Mucosa of descending colon (tissue), 3 donors: ENCODE measurements around the gene COMMD2. TPM values are rescaled to one million over a fixed set of nuclear protein-coding genes. Genes with fewer than 3 reads are reported as not detected.

ENCODE experiments used
- ATAC-seq: fragments of 200-7000 bp; cut with Tn5 transposase; one replicate; pipeline ENCODE4 v1.9.1; 2020; ENCODE audit warnings: mild to moderate bottlenecking, moderate library complexity
- DNase-seq, 3 donors: peaks; one replicate each; pipeline ENCODE4 v3.0.0-alpha.2; 2020
- H3K36me3 ChIP-seq: fragments of 200-600 bp; one replicate; pipeline ENCODE4 v1.8.0; 2021; ENCODE audit warnings: low read depth, mild to moderate bottlenecking
- H3K4me1 ChIP-seq: fragments of 200-600 bp; one replicate; pipeline ENCODE4 v1.8.0; 2021; ENCODE audit warnings: low read depth, mild to moderate bottlenecking
- H3K4me3 ChIP-seq: fragments of 200-600 bp; one replicate; pipeline ENCODE4 v1.8.0; 2021; ENCODE audit warnings: mild to moderate bottlenecking
- H3K9me3 ChIP-seq: fragments of 200-600 bp; one replicate; pipeline ENCODE4 v1.8.0; 2021; ENCODE audit warnings: mild to moderate bottlenecking
- CTCF ChIP-seq: fragments of 200-600 bp; IDR thresholded peaks from one replicate; pipeline ENCODE4 v1.8.0; 2022; ENCODE audit warnings: antibody characterized with exemption, mild to moderate bottlenecking
- intact Hi-C, 2 donors: fragments of 100-400 bp; cut with DNase I in 1 of 2; cut with micrococcal nuclease in 1 of 2; formaldehyde crosslinking; loops; one replicate each; pipeline versions ENCODE4 v1.11.0 to v1.11.1; 2022; cut with DNase I, micrococcal nuclease
- long read RNA-seq, 2 donors: library from polyadenylated mRNA; unstranded; transcript quantifications; one replicate each; pipeline ENCODE4 v2.0.0, GENCODE V29; 2019 to 2021
- total RNA-seq, 3 donors: library from RNA; stranded (reverse); fragmentation: NEBNext Ultra II Directional in 2 of 3; extraction: Animal tissue kit (Norgen Biotek cat#: 25700) in 2 of 3; gene quantifications; one replicate each; pipeline versions ENCODE4 v1.2.1 to v1.2.4, GENCODE V29; 2021 to 2023
- donor health status: DM: no; HTN: no; CAD: no; lungs with moderate emphysema.
- donor health status: DM: no; HTN: no; CAD: no.
- donor health status: DM: no; HTN: yes; CAD: no.

The COMMD2 gene
- total RNA-seq: 10 to 100 TPM; 19.7 to 26.9 (median 25.4) TPM
- long read RNA-seq, donor 1, transcript COMMD2-203 (5 exons, 3,706 nt): major isoform, 24 of 27 reads
- long read RNA-seq, donor 1, partial matches to known transcripts: 1 of 27 reads
- long read RNA-seq, donor 1, other reads (novel, unspliced or antisense): 1 of 27 reads
- long read RNA-seq, donor 2, transcript COMMD2-203 (5 exons, 3,706 nt): major isoform, 30 of 31 reads
- long read RNA-seq, donor 2, partial matches to known transcripts: 0 of 31 reads
- long read RNA-seq, donor 2, other reads (novel, unspliced or antisense): 0 of 31 reads

DNA sequence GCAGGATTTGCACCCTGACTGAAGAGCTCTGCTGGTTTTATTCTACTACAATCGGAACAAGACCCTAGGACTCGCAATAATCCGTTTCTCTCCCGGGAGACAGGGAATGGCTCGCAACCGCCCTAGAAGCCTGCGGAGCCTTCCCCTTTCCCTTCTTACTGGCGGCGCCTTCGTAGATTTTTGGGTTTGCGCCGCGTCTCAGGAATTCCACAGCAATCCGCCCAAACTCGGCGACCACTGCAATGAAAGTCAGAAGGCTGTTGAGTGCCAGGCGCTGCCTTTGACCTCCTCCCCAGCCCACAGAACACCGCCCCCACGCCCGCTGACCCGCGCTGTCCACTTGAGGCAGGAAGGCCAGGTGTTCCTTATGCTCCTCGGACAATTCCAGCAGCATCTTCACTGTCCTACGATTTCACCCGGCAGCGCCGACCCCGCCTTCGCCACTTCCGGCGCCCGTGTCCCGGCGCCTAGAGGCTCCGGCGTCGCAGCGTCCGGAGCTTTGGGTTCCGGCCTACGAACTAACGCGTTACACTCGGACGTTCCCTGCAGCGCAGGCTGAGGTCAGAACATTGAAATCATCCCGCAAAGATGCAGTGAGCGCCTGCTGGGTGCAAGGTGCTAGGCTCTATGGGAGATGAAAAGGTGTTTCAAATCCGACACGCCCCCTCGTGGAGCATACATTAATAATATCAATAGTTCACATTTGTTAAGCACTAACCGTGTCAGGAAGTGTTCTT is at the start of gene COMMD2:
COMMD2 (minus strand) TSS at position 439 of the 737 bp plus-strand sequence; CDS start at position 394, 45 bp downstream.
- Histone ChIP-seq H3K4me3 (peak within 1 kb of the TSS; percentile 67), H3K9me3 (no peaks in the 10 kb centered on the region), H3K36me3 (no peaks in the 10 kb centered on the region), H3K4me1 (no peaks in the 10 kb centered on the region)
- peak; percentile 74 to 85 (median 84) for DNase-seq
- intact Hi-C loops: no loop called here
- no peak for TF ChIP-seq CTCF
- peak; percentile 100 for ATAC-seq

DNA sequence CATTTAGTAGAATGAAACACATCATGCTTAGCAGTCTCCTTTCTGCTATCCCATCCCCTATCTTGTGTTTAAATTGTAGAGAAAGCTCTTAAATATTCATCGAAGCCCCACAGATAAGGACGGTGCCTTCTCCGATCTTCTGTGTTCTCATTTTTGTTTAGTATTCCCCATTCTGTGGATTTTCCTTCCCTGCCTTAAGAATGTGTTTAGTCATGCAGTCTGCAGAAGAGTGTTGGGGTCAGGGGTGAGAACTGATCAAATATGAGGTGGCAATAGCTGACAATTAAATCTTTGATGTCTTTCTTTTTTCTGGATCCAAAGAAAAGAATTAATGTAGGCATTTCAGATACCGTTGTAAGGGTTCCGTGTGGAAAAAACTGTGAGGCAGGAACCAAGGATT is 49.4 kb upstream of the COMMD2 start:
- no peaks in the 10 kb centered on the region for H3K36me3 ChIP-seq
- H3K4me1 ChIP-seq: no peaks in the 10 kb centered on the region
- H3K9me3 ChIP-seq: no peaks in the 10 kb centered on the region
- intact Hi-C loops: no loop called here
- ATAC-seq: no peak
- no peak overlapping the region for H3K4me3 ChIP-seq
- TF ChIP-seq CTCF: no peak
- DNase-seq: no peak

GRCh38 chr3:149801195-149801594 is 48.9 kb upstream of the COMMD2 start:
- H3K36me3 ChIP-seq: no peaks in the 10 kb centered on the region
- no peaks in the 10 kb centered on the region for H3K9me3 ChIP-seq
- ATAC-seq (no peak), DNase-seq (no peak)
- H3K4me3 ChIP-seq: no peak overlapping the region
- H3K4me1 ChIP-seq: no peaks in the 10 kb centered on the region
- intact Hi-C loops: no loop called here
- TF ChIP-seq CTCF: no peak

DNA sequence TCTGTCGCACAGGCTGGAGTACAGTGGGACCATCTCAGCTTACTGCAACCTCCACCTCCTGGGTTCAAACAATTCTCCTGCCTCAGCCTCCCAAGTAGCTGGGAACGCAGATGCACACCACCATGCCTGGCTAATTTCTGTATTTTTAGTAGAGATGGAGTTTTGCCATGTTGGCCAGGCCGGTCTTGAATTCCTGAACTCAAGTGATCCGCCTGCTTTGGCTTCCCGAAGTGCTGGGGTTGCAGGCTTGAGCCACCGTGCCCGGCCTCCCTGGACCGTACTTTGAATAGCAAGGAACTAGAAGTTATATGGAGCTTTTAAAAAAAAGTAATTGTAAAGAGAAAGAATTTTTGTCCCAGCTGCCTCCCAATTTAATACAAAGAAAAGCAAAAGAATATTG is 48.4 kb upstream of the COMMD2 start:
- ATAC-seq (no peak), DNase-seq (no peak)
- H3K36me3 ChIP-seq: no peaks in the 10 kb centered on the region
- no peaks in the 10 kb centered on the region for H3K4me1 ChIP-seq
- TF ChIP-seq CTCF: no peak
- H3K4me3 ChIP-seq: no peak overlapping the region
- H3K9me3 ChIP-seq: no peaks in the 10 kb centered on the region
- intact Hi-C loops: no loop called here

DNA sequence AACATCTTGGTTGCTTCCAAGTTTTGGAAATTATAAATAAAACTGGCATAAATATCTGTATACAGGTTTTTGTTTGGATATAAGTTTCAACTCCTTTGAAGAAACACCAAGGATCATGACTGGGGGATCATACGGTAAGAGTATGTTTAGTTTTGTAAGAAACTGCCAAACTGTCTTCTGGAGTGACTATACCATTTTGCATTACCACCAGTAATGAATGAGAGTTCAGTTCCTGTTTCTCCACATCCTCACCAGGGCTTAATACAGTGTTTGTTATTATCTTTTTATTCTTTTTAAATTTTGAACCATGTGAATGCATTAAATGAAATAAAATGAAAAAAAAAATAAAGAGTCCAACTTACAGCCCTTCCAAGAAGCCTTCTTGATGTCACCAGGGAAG is 43.7 kb upstream of the COMMD2 start:
- DNase-seq: no peak
- no peak for ATAC-seq
- Histone ChIP-seq H3K9me3 (no peaks in the 10 kb centered on the region), H3K36me3 (no peaks in the 10 kb centered on the region), H3K4me1 (no peaks in the 10 kb centered on the region), H3K4me3 (no peak overlapping the region)
- no peak for TF ChIP-seq CTCF
- intact Hi-C loops: no loop called here
